K562 (cell line): ENCODE results near the gene NBPF14. TPM values are rescaled to one million over a fixed set of nuclear protein-coding genes. Genes with fewer than 3 reads are reported as not detected.
"Not testable (repeated sequence)": the region's sequence is repeated elsewhere in the genome, so short reads cannot be mapped to it uniquely, and the experiment has no call there.

ENCODE experiments used
- KDM5B ChIP-seq: fragments of 200-600 bp; sonication (generic); IDR thresholded peaks from 2 replicates; pipeline ENCODE4 v1.6.1; 2012; ENCODE audit warnings: low read depth, mild to moderate bottlenecking, moderate library complexity, low read length, control low read depth, inconsistent platforms; ENCODE audit not compliant: insufficient replicate concordance
- MED1 ChIP-seq: sonication (generic); formaldehyde crosslinking; IDR thresholded peaks from 2 replicates; pipeline ENCODE4 v1.8.1; 2023; ENCODE audit warnings: missing genetic modification reagents, borderline replicate concordance
- MNT ChIP-seq, 2 experiments: fragments of 450-650 bp; conservative IDR thresholded peaks; 2 replicates each; pipeline ENCODE4 v1.6.1; 2017; ENCODE audit warnings: mild to moderate bottlenecking in 2 of 2, moderate library complexity in 2 of 2
- MYNN ChIP-seq, 2 experiments: sonication (generic); formaldehyde crosslinking in 1 of 2; IDR thresholded peaks; 2 replicates each; pipeline versions ENCODE4 v1.5.0 to v1.6.1; 2016 to 2020; ENCODE audit warnings: antibody characterized with exemption in 1 of 2, missing genetic modification reagents in 1 of 2
- NCOA2 ChIP-seq, 2 experiments: fragments of 450-650 bp; IDR thresholded peaks; 2 replicates each; pipeline ENCODE4 v1.6.1; 2018; ENCODE audit warnings: mild to moderate bottlenecking in 2 of 2, moderate library complexity in 1 of 2; ENCODE audit not compliant: partially characterized antibody in 2 of 2
- NKRF ChIP-seq: fragments of 450-650 bp; IDR thresholded peaks from 2 replicates; pipeline ENCODE4 v1.6.1; 2016; ENCODE audit warnings: borderline replicate concordance
- TBP ChIP-seq: optimal IDR thresholded peaks from 2 replicates; pipeline ENCODE3; 2011; ENCODE audit warnings: low read depth, low read length, improper control_type of control experiment
- THRB ChIP-seq: fragments of 450-650 bp; formaldehyde crosslinking; conservative IDR thresholded peaks from 2 replicates; pipeline ENCODE4 v1.4.0; 2022; ENCODE audit warnings: mild to moderate bottlenecking, missing genetic modification characterization
- ZBTB1 ChIP-seq: sonication (generic); formaldehyde crosslinking; IDR thresholded peaks from 2 replicates; pipeline ENCODE4 v1.8.1; 2023; ENCODE audit warnings: missing genetic modification reagents, low read depth, mild to moderate bottlenecking, borderline replicate concordance
- ZNF318 ChIP-seq, 2 experiments: fragments of 450-650 bp; IDR thresholded peaks; 2 replicates each; pipeline ENCODE4 v1.6.1; 2016; ENCODE audit warnings: mild to moderate bottlenecking in 2 of 2, borderline replicate concordance in 1 of 2, low read depth in 1 of 2, moderate library complexity in 1 of 2
- ZNF696 ChIP-seq: fragments of 250-450 bp; sonication (Bioruptor Pico); conservative IDR thresholded peaks from 2 replicates; pipeline ENCODE4 v1.4.0; 2020; ENCODE audit warnings: mild to moderate bottlenecking, moderate library complexity
- ZNF75A ChIP-seq: fragments of 450-650 bp; formaldehyde crosslinking; IDR thresholded peaks from 2 replicates; pipeline ENCODE4 v1.4.0; 2020; ENCODE audit warnings: mild to moderate bottlenecking
- polyA plus RNA-seq, 8 experiments: library from polyadenylated mRNA; depleted of rRNA in 4 of 8; stranded (reverse) in 5 of 8; unstranded in 3 of 8; fragments of >200 nt; fragmentation: Nextera tagmentation in 2 of 8; fragmentation: Illumina TruSeq in 1 of 8; extraction: Ambion mirVana in 2 of 8; extraction: Trizol in 1 of 8; gene quantifications; 2 replicates each; pipeline versions ENCODE4 v1.2.1 to v1.2.3, GENCODE V29; 2011 to 2014; ENCODE audit warnings: inconsistent platforms in 1 of 8, missing spikeins in 1 of 8
- total RNA-seq, 7 experiments: library from RNA; depleted of rRNA in 6 of 7; stranded (reverse); fragments of >200 nt in 6 of 7; fragmentation: Illumina TruSeq in 2 of 7; extraction: Trizol in 2 of 7; gene quantifications; 2 replicates each; pipeline versions ENCODE4 v1.2.1 to v1.2.3, GENCODE V29; 2011 to 2021; ENCODE audit warnings: low replicate concordance in 1 of 7

NBPF14 gene
- total and polyA plus RNA-seq, 9 of the 15 experiments (the other 6 are each of a cell fraction or from before 2014, with no cell fraction given), result 0.99 to 10.6 (median 6.1) TPM

- TF ChIP-seq MYNN (IDR thresholded peaks at IDR 0.05) (peak; percentile 95), NKRF (peak; percentile 54; the same call in 1 of the 2 replicates), ZNF696 (CRISPR knock-in tag) (peak; percentile 98), ZBTB1 (CRISPR knock-in tag) (peak; percentile 91), ZNF318 (IDR thresholded peaks at IDR 0.05; ENCODE audit: borderline replicate concordance in 1 of 2, low read depth in 1 of 2) (peak in 1 of 2 experiments; percentile 98; a peak in 2 of 4 replicates), ZNF75A (CRISPR knock-in tag) (peak; percentile 93), MNT (conservative IDR thresholded peaks at IDR 0.05) (peak; percentile 42 to 57; a peak in 3 of 4 replicates), NCOA2 (IDR thresholded peaks at IDR 0.05; ENCODE audit: partially characterized antibody in 2 of 2) (peak in 1 of 2 experiments; percentile 55), KDM5B (peak; percentile 90), MED1 (CRISPR knock-in tag) (peak; percentile 100), THRB (peak; percentile 100), TBP (peak; percentile 94)
- not testable (repeated sequence) for TF ChIP-seq MYNN (CRISPR knock-in tag; IDR thresholded peaks at IDR 0.05)
These were observed 73.1 kb downstream of the NBPF14 start (continued) for GRCh38 chr1:148522561-148523204.
